SK-N-SH treated with all-trans-retinoic acid at 6 μM for 48 hours (cell line): ENCODE measurements around the gene SERPINE1.

Source experiments
- ARNTL ChIP-seq: fragments of 450-650 bp; formaldehyde crosslinking; IDR thresholded peaks from 2 replicates; pipeline ENCODE4 v1.5.0; 2020; ENCODE audit warnings: low read depth, mild to moderate bottlenecking, moderate library complexity, borderline replicate concordance
- CSDC2 ChIP-seq: fragments of 250-450 bp; sonication (Bioruptor Pico); IDR thresholded peaks from 2 replicates; pipeline ENCODE4 v1.5.0; 2020; ENCODE audit warnings: mild to moderate bottlenecking, moderate library complexity
- CSRNP3 ChIP-seq: fragments of 250-450 bp; sonication (Bioruptor Pico); IDR thresholded peaks from 2 replicates; pipeline ENCODE4 v1.5.1; 2021; ENCODE audit warnings: mild to moderate bottlenecking, moderate library complexity
- GLIS3 ChIP-seq: fragments of 250-450 bp; sonication (Bioruptor Pico); IDR thresholded peaks from 2 replicates; pipeline ENCODE4 v1.5.0; 2020; ENCODE audit warnings: mild to moderate bottlenecking, moderate library complexity
- OSR1 ChIP-seq: fragments of 250-450 bp; sonication (Bioruptor Pico); IDR thresholded peaks from 2 replicates; pipeline ENCODE4 v1.8.0; 2022; ENCODE audit warnings: moderate library complexity, mild to moderate bottlenecking, inconsistent platforms
- PPARA ChIP-seq: fragments of 250-450 bp; sonication (Bioruptor Pico); IDR thresholded peaks from 2 replicates; pipeline ENCODE4 v1.5.0; 2020; ENCODE audit warnings: mild to moderate bottlenecking, borderline replicate concordance
- RARB ChIP-seq: fragments of 250-450 bp; sonication (Bioruptor Pico); IDR thresholded peaks from 2 replicates; pipeline ENCODE4 v1.8.0; 2021; ENCODE audit warnings: mild to moderate bottlenecking, moderate library complexity
- ZFP3 ChIP-seq: fragments of 250-450 bp; sonication (Bioruptor Pico); IDR thresholded peaks from 2 replicates; pipeline ENCODE4 v1.5.0; 2020; ENCODE audit warnings: mild to moderate bottlenecking, moderate library complexity
- ZFP30 ChIP-seq: fragments of 450-650 bp; formaldehyde crosslinking; IDR thresholded peaks from 2 replicates; pipeline ENCODE4 v1.5.0; 2022; ENCODE audit warnings: mild to moderate bottlenecking, moderate library complexity
- ZNF565 ChIP-seq: fragments of 450-650 bp; formaldehyde crosslinking; conservative IDR thresholded peaks from 2 replicates; pipeline ENCODE4 v1.5.0; 2020; ENCODE audit warnings: low read depth, mild to moderate bottlenecking, moderate library complexity
- ZNF70 ChIP-seq: fragments of 450-650 bp; formaldehyde crosslinking; IDR thresholded peaks from 2 replicates; pipeline ENCODE4 v1.5.0; 2020; ENCODE audit warnings: mild to moderate bottlenecking, moderate library complexity
- ZNF8 ChIP-seq: fragments of 450-650 bp; formaldehyde crosslinking; IDR thresholded peaks from 2 replicates; pipeline ENCODE4 v1.5.0; 2020; ENCODE audit warnings: mild to moderate bottlenecking, moderate library complexity
- TF ChIP-seq, protein P1 (sequence below): fragments of 250-450 bp; sonication (Bioruptor Pico); IDR thresholded peaks from 2 replicates; pipeline ENCODE4 v1.5.1; 2020; ENCODE audit warnings: low read depth, mild to moderate bottlenecking, moderate library complexity
- TF ChIP-seq, protein P2 (sequence below): fragments of 250-450 bp; sonication (Bioruptor Pico); IDR thresholded peaks from 2 replicates; pipeline ENCODE4 v1.8.0; 2020; ENCODE audit warnings: mild to moderate bottlenecking, moderate library complexity, borderline replicate concordance

- TF ChIP-seq RARB (CRISPR knock-in tag) (no peak), ZNF70 (CRISPR knock-in tag) (no peak), ZFP3 (no peak), CSDC2 (CRISPR knock-in tag) (no peak), OSR1 (no peak), ZNF565 (no peak), CSRNP3 (CRISPR knock-in tag) (no peak), GLIS3 (CRISPR knock-in tag) (no peak), ZFP30 (CRISPR knock-in tag) (no peak), ZNF8 (CRISPR knock-in tag) (no peak), ARNTL (CRISPR knock-in tag) (no peak), PPARA (no peak)
- TF ChIP-seq, protein P1, sequence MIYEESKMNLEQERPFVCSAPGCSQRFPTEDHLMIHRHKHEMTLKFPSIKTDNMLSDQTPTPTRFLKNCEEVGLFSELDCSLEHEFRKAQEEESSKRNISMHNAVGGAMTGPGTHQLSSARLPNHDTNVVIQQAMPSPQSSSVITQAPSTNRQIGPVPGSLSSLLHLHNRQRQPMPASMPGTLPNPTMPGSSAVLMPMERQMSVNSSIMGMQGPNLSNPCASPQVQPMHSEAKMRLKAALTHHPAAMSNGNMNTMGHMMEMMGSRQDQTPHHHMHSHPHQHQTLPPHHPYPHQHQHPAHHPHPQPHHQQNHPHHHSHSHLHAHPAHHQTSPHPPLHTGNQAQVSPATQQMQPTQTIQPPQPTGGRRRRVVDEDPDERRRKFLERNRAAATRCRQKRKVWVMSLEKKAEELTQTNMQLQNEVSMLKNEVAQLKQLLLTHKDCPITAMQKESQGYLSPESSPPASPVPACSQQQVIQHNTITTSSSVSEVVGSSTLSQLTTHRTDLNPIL (CRISPR knock-in tag) = no peak
- TF ChIP-seq, protein P2, sequence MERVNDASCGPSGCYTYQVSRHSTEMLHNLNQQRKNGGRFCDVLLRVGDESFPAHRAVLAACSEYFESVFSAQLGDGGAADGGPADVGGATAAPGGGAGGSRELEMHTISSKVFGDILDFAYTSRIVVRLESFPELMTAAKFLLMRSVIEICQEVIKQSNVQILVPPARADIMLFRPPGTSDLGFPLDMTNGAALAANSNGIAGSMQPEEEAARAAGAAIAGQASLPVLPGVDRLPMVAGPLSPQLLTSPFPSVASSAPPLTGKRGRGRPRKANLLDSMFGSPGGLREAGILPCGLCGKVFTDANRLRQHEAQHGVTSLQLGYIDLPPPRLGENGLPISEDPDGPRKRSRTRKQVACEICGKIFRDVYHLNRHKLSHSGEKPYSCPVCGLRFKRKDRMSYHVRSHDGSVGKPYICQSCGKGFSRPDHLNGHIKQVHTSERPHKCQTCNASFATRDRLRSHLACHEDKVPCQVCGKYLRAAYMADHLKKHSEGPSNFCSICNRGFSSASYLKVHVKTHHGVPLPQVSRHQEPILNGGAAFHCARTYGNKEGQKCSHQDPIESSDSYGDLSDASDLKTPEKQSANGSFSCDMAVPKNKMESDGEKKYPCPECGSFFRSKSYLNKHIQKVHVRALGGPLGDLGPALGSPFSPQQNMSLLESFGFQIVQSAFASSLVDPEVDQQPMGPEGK = no peak
Measured at GRCh38 chr7:101128040-101128834, 1.3 kb downstream of the SERPINE1 start.
